Measurements from ENCODE around the gene USH2A.
"Not testable (repeated sequence)": the region's sequence is repeated elsewhere in the genome, so short reads cannot be mapped to it uniquely, and the experiment has no call there.

The USH2A gene

DNA sequence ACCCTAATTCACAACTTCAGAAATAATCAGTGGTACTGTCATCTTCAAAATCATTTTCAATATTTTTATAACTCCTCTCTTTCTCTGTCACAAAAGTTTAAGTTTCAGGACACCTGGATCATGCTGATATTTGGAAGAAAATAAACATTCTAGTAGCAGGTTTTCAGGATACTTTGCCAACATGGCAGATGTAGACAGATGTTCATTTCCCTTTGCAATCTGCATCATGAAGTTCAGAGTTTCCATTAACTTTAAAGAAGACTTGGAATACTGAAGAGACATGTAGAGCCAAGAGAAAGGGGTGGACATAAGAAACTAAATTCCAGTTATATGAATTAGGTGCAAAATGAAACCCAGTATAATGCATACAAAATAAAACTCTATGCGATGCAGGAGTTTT is 218.1 kb downstream of the USH2A start:
- DNase-seq (ENCODE audit: low read depth in 4 of 4, low spot score in 1 of 4): no peak

- no peak for DNase-seq (ENCODE audit: low read depth in 4 of 4, low spot score in 1 of 4)
Measured at GRCh38 chr1:216201946-216202345, 221.3 kb downstream of the USH2A start.

- DNase-seq (ENCODE audit: low read depth in 4 of 4, low spot score in 1 of 4): no peak
Measured at GRCh38 chr1:216200941-216201340, 222.3 kb downstream of the USH2A start.

DNA sequence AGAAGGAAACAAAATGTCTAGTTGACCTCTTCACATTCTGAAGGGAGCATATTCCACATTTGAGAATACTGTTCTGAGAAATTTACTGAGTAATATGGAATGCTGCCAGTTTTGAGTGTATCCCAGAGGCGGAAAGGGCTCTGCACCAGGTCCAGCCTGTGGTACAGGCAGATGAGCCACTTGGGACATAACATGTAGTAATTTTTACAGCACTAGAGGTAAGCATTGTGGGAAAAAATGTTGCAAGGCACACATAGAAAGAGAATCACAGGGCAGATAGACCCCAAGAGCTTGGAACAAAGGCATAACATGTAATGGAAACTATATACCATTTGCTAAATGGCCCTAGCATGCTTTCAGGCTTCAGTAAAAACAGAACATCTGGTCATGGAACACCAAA is 228.5 kb downstream of the USH2A start:
- no peak for DNase-seq (ENCODE audit: low read depth in 4 of 4, low spot score in 1 of 4)

- DNase-seq (ENCODE audit: low read depth in 4 of 4, low spot score in 1 of 4): no peak
Measured at GRCh38 chr1:216193839-216194443, 229.3 kb downstream of the USH2A start.

DNA sequence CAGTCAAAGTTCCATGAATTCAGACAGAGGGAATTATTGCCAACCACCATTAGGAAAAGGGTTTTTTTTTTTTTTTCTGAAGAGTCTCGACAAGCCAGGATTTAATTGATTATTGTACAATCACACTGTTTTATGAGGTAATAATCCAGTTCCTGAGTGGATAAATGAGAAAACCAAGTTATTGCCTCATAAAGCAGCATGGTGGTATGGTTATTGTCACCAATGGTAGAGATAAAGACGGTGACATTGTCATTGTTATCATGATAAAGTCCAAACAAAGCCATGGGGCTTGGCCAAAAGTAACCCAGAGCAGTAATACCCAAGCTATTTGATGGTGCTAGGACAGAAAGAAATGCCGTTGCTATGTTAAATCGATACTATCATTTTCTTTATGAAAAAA is 232.8 kb downstream of the USH2A start:
- DNase-seq (ENCODE audit: low read depth in 4 of 4, low spot score in 1 of 4): no peak

DNA sequence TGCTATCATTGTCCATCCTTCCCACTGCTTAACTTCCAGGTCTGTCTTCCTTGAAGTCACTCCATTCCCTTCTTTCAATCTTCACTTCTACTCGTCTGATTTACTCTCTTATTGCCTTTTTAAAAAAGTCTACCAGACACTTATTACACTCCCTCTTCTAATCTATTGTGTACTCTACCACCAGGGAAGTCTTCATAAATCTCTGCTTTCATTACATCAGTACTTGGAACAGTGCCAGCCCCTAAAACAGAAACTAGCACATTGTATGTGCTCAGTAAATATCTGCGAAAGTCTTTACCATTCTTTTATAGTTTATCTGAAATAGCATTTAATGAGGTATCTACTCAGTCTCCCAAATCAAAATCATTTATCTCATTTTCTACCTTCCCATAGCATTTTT is 236.4 kb downstream of the USH2A start:
- DNase-seq (ENCODE audit: low read depth in 4 of 4, low spot score in 1 of 4): no peak

DNA sequence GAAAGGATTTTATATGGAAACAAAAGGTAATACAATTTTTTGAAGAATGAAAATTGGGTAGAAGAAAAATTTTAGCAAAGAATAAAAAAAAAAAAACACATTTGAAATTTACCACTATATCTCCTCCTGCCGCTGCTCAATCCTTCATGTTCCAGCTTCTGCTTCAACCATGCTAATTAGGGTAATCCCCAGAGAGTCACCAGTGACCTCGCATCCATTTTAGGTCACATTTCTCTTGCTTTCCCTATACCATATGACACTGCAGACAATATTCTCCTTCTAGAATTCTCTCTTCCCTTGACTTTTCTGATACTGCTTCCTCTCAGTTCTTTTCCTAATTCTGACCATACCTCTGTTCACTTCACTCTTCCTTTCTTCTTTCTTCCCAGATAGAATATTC is 237.1 kb downstream of the USH2A start:
- no peak for DNase-seq (ENCODE audit: low read depth in 4 of 4, low spot score in 1 of 4)

DNA sequence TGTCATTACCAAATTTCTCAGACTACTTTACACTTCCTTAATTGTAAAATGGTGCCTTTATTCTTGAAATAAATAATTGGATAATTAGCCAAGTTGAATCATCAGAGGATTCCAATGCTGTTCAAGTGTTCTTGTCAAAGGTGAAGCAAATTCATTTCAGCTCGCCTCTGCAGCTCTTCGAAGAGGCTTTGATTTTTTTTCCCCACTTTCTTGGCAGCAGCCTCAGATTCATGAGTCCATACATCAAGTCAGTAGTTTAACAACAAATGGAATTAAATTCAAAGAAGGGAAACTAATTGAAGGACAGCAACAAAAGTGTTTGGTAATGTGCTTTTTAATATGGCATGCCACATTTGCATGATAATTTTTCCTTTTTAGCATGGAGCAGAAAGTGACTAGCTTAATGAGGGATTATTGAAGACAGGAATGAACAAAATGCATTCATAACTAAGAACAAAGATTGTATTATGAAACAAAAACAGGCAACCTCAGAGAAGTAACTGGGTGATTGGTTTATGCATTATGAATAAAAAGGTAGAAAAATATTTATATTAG is 239.0 kb downstream of the USH2A start:
- no peak for DNase-seq (ENCODE audit: low read depth in 4 of 4, low spot score in 1 of 4)

- DNase-seq (ENCODE audit: low read depth in 4 of 4, low spot score in 1 of 4): no peak
Measured at GRCh38 chr1:216183454-216183853, 239.8 kb downstream of the USH2A start.

DNA sequence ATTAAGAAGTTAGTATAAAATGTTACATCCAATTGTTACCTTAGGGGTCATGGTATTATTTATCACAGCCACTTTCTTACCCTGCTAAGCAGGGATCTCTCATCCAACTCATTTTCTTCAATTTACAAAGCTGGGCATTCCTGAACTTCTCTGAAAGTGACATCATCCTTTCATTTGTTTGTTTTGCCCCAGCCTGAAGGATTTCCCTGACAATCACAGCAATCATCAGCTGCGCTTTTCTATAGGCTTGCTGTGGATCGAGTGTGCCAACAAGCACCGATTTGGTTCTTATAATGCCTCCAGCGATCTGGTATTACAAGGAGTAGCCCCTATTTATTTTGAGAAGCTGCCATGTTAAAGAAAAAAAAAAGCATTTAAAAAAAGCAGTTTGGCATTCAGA is 240.2 kb downstream of the USH2A start:
- DNase-seq (ENCODE audit: low read depth in 4 of 4, low spot score in 1 of 4): no peak

DNA sequence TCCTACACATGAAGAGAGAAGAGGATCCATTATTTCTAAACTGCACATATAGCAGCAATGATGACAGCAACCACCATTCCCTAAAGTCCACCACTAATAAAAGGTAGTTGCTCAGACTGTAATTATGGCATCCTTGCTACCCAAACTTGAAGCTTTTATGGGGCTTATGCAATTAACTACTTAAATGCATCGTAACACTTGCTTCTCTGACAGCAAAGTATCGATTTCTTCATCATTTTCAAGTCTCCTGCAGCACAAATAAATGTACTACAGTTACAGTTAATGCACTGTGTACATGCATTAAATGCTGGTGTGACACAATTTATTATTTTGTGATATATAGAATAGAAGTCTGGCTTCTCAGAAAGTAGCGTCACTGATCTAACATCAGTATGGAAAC is 241.7 kb downstream of the USH2A start:
- DNase-seq (ENCODE audit: low read depth in 4 of 4, low spot score in 1 of 4): no peak

- DNase-seq (ENCODE audit: low read depth in 4 of 4, low spot score in 1 of 4): no peak
Measured at GRCh38 chr1:216178281-216178680, 245.0 kb downstream of the USH2A start.

DNA sequence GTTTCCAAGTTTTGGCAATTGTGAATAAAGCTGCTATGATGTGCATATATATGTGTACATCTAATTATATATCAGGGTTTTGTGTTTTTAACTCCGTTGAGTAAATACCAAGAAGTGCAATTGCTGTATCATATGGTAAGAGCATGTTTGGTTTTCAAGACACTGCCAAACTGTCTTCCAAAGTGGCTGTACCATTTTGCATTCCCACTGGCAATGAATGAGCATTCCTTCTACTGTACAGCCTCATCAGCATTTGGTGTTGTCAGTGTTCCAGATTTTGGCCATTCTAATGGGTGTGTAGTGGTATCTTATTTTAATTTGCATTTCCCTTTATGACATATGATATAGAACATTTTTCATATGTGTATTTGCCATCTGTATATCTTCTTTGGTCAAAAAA is 246.3 kb downstream of the USH2A start:
- DNase-seq (ENCODE audit: low read depth in 4 of 4, low spot score in 1 of 4): no peak

DNA sequence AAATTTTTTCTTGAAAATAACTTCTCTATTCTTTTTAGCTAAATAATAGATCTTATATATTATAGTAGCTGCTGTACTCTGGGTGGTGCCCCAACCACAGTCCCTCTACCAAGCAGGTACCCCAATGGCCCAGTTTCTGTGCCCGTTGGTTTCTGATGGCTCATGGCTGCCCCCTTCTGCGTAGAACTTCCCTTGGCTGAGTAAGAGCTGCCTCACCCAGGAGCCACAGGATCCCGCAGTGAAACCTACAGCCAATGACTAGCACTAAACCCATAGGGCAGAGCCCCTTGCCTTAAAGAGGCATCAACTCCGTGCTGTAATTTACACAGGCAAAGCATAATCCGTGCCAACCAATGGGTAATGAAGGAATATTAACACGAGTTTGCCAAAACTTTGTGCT is 247.5 kb downstream of the USH2A start:
- no peak for DNase-seq (ENCODE audit: low read depth in 4 of 4, low spot score in 1 of 4)

GRCh38 chr1:216173376-216173995 is 249.8 kb downstream of the USH2A start:
- DNase-seq (ENCODE audit: low read depth in 4 of 4, low spot score in 1 of 4): no peak

DNA sequence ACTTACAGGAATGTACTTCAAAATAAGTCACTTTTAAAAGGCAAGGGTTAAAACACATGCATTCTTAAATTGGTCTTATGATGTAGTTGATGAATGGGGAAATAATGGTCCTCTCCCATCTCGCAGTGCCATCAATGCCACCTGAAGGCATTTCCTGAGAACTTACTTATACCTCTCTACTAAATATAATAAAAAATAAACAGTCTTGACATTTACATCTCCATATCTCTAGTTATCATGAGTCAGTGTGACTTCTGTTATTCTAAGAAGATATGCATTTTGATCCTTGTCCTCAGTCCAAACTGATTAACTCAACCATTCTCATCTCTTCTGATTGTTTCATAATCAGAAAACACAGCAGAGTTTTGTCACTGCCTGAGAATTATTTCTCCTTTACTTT is 253.9 kb downstream of the USH2A start:
- DNase-seq (ENCODE audit: low read depth in 4 of 4, low spot score in 1 of 4): no peak

- no peak for DNase-seq (ENCODE audit: low read depth in 4 of 4, low spot score in 1 of 4)
Measured at GRCh38 chr1:216168546-216168945, 254.7 kb downstream of the USH2A start.

DNA sequence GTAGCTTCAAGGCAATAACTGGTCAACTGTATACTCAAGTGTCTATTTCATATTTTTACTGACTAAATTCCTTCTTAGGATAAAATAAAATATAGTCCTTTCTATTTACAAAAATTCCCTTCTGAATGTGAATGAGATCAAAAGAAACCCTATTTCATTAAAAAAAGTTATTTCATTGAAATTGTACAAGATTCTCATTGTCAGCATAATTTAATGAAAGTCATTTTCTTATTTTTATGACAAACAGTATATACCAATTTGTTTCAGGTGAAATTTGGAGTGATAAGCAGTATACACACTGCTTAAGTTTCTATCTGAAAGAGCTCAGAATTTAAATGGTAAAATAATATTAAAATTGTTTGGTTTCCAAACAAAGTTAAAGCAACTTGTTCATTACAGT is 269.2 kb downstream of the USH2A start:
- no peak for DNase-seq (ENCODE audit: low read depth in 4 of 4, low spot score in 1 of 4)

- DNase-seq (ENCODE audit: low read depth in 4 of 4, low spot score in 1 of 4): no peak
Measured at GRCh38 chr1:216153130-216153529, 270.1 kb downstream of the USH2A start.

GRCh38 chr1:216145451-216146018 is 277.7 kb downstream of the USH2A start:
- not testable (repeated sequence) for DNase-seq (ENCODE audit: low read depth in 4 of 4, low spot score in 1 of 4)

DNA sequence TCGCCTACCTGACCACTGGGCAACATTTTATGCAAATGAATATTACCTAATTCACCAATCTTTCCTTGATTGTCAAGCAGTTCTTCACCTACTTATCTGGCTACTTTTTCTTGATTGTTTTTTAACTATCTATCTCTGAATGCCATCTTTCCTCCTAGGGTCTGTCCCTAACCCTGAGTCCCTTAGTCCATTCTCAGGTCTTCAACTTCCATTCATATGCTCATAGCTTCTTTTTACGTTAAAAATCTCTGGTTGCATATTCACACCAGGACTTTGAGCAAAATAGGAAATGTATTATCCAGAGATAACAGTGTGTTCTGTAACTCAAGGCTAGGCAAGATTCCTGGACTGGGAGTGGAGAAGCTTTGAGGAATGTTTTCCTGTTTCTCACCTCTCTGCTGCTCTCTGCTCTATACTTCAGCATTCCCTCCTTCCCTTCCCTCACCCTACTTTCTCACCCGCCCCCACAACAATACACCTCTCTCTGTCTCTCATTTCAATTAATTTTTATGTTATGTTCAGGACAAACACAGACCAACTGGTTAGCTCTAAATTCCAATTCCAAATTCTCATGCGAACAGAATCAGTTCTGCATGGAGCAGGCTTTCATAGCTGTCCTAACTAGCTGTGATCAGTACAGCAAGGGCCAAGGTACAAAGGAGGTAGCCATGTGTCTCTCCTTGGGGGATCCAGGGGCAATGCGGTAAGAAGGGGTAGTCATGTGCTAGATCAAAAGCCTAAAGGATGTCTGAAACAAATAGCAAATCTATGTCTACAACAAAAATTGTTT is 278.4 kb downstream of the USH2A start:
- no peak for DNase-seq (ENCODE audit: low read depth in 4 of 4, low spot score in 1 of 4)
